Stimulated activated CD8-positive, alpha-beta memory T cell treated with anti-CD3 and anti-CD28 coated beads, Interleukin-7, amount 100 ng/mL, for 4 hours (primary cell): ENCODE data around the gene NSMCE4A.
"Not testable (repeated sequence)": the region's sequence is repeated elsewhere in the genome, so short reads cannot be mapped to it uniquely, and the experiment has no call there.

ENCODE experiments used
- DNase-seq, 2 donors: peaks; one replicate each; pipeline ENCODE4 v3.0.0-alpha.2; 2020; ENCODE audit warnings: low read depth in 2 of 2

The NSMCE4A gene

DNA sequence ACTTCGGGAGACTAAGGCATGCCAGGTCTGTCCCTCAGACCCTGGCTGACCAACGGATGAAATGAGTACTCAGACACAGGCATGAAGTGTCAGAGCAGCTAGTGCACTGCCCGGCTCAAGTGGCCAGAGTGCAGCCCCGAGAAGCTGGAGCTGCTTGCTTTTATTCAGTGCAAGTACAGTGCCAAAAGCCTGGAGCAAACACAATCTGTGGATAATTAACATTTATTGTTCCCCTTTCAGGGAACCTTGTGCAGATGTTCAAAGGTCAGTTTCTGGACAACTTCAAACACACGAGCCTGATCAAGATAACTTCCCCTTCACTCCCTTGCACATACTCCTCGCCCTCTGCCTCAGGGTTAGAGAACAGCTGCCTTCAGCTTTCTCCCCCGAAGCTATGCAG lies 39.3 kb downstream of the NSMCE4A start:
- no peak for DNase-seq

DNA sequence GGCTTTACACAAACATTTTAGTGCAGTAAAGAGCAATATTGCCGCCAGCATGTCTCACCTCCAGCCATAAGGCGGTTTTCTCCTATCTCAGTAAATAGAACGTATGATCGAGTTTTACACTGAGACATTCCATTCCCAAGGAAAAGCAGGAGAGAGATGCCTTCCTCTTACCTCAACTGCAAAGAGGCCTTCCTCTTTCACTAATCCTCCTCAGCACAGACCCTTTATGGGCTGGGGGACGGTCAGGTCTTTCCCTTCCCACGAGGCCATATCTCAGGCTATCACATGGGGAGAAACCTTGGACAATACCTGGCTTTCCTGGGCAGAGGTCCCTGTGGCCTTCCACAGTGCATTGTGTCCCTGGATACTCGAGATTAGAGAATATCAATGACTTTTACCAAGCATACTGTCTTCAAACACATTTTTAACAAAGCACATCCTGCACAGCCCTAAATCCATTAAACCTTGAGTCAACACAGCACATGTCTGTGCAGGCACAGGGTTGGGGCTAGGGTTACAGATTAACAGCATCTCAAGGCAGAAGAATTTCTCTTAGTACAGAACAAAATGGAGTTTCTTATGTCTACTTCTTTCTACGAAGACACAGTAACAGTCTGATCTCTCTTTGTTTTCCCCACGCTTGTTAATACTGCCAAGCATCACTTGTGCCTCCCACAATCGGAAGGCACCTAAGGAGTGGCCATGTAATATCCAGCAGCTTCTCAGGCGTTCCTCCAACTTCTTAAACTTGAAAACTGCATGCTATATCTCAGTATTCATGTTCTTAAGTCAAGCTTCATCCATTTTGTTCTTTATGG lies 44.5 kb downstream of the NSMCE4A start:
- not testable (repeated sequence) for DNase-seq

DNA sequence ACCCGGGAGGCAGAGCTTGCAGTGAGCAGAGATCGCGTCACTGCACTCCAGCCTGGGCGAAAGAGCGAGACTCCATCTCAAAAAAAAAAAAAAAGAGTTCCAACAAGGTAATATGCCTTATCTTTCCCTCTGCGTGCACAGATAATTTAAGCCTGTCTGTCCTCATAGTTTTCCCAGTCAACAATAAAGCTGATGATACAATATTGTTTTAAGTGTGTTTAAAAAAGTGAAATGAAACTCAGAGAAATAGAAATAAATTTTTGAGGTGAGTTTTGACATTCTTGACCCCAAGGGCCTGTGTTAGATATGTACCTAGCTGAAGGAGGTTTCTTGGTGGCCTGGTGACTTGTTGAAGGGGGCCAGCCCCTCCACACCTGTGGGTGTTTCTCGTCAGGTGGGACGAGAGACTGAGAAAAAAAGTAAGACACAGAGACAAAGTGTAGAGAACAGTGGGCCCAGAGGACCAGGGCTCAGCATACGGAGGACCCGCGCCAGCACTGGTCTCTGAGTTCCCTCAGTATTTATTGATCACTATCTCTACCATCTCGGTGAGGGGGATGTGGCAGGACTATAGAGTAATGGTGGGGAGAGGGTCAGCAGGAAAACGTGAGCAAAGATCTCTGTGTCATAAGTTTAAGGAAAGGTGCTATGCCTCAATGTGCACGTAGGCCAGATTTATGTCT lies 45.3 kb downstream of the NSMCE4A start:
- not testable (repeated sequence) for DNase-seq

DNA sequence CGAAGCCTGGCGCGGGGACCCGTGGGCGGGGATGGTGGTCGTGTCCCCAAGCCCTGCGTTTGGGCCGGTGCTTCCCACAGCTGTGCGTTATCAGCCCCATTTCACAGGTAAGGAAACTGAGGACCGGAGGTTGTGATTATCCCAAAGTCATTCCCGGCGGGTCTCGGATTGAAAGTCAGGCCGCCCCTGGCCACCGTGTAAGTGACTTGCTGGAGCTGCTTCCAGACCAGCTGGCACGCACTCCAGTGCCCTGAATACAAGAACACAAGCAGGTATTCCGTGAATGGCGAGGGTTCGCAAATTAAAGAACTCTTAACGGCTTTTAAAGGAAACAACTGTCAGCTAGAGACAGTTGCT lies 46.5 kb downstream of the NSMCE4A start:
- DNase-seq: no peak

DNA sequence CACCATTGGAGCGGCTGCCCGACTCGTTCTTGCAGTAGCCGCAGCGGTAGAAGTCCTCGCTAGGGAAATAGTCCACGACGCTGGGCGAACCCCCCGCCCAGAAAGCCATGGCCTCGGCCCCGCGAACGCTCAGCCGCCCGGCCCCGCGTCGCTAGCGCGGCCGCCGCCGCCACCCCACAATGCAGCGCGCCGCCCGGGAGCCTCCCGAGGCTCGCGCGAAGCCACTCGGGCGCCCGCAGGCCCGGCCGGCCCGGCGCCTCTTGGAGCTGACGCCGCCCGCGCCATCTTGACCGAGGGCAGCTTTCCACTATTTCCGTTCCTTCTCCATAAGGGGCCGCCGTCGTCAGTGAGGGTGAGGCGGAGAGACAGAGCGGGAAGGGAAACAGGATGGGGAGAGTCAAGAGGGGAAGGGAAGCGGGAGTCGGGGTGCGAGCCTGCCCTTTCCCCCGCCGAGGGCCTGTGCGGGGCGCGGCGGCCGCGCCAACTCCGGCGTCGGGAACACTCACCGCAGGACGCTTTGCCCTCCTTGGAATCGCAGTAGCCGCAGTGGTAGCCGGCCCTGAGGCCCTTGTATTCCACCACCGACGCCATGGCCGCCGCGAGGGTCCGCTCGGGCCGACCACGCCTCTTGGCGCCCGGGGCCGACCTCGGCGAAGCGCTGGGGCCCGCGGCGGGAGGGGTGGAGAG lies 47.0 kb downstream of the NSMCE4A start, which contains the start of gene ATE1:
Gene ATE1, minus strand, starts transcription at position 191 of the 687 bp plus-strand sequence. Its CDS starts 82 bp downstream, at position 109.
- peak; percentile 47 to 76 for DNase-seq

DNA sequence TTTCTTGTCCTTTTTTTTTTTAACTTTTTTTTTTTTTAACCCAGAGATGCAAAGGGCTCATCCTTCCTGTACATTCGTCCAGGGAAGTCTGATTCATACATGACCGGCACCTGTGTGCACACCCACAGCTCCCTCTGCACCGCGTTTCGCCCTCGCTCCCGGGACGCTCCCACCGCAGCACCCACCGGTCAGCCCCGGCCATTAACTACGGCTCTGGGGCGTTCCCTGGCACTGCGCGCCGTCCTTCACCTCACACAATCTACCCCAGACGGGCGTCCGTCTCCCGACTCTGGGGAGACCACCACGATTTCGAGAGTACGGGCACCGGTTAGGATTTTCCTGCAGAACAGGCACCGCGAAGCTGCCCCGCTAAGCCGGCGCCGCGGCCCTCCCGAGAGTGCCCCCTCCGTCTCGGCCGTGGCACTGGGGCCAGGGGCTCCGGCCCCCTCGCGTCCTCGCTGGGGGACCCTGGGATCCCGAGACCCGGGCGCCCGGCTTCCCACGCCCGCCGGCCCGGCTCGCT lies 47.6 kb downstream of the NSMCE4A start:
- peak in 1 of 2 donors; percentile 15 for DNase-seq

DNA sequence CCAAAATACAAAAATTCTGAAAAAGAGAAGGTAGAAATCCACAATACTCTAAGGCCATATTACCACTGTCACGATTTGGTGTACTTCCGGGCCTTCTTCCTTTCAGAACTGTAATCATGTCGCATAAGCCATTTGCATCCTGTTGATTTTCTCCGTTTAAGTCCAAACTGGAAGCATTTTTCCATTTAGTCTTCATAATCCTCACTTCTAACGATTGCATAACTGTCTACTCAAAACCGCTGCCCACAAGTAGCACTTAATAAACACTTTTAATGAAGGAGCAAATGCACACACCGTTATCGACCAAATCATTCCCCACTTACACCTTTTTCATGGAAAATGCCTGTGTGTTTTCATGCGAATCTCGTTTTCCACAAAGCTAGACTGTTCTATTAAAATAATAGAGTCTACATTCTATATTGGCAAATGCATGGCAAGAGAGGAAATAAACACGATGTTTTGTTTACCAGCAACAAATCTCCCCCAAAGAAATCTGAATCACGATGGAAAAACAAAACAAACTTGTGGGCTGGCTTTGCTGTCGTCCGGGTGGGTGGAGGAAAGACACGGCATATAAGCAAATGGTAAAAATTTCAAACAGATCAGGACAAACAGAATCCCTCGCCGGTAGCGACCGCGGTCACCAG lies 48.2 kb downstream of the NSMCE4A start:
- no peak for DNase-seq

DNA sequence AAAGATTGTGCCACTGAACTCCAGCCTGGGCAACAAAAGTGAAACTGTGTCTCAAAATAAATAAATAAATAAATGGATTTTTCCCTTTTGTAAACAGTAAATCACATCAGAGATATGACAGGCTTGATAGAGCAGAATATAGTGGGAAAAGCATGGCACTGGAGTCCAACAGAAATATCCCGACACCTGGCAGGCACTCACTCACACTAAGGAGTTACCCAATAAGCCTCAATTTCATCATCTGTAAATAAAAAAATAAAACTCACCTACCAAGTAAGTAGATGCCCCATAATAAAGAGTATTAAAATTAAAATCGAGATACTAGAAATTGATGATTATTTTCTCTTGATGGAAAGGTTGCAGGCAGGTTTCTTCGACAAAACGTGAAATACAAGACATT lies 48.9 kb downstream of the NSMCE4A start:
- DNase-seq: no peak

DNA sequence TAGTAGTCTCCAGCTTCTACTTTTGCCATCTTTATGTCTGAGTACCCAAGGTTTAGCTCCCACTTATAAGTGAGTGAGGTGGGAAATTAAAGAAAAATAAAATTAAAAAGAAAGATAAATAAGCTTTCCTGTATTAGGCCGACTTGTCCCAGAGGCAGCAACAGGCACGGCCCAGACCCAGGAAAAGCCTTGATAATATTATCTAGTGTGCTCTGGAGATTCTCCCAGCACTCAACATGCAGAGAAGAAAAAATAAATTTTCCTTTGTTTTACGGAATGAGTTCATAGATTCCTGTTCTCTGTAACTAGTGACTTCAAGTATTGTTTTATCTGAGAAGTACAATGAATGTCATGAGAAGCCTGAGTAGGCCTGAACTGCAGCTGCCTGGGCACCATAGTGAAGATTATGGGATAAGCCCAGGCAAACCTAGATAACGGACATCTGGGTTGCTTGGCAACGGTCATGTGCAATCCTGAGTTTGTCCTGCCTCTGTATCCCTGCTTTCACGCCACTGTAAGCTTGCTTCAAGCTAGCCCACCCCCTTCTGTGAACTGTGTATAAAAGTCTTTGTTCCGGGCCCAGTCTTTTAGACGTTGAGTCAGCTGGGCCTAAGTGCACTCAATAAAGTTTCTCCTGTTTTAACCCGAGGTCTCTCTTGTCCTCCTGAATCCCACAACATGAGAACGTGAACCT lies 53.6 kb downstream of the NSMCE4A start:
- no peak for DNase-seq

DNA sequence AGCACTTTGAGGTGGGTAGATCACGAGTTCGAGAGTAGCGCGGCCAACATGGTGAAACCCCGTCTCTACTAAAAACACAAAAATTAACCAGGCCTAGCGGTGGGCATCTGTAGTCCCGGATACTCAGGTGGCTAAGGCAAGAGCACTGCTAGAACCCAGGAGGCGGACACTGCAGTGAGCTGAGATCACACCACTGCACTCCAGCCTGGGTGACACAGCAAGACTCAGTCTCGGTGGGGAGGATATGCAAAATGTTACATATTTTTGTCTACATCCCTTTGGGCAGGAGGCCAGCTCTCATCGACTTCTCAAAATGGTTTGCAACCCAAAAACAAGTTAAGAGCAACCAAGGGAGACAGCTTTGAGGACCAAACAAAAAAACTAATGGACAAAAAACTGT lies 55.4 kb downstream of the NSMCE4A start:
- DNase-seq: no peak

DNA sequence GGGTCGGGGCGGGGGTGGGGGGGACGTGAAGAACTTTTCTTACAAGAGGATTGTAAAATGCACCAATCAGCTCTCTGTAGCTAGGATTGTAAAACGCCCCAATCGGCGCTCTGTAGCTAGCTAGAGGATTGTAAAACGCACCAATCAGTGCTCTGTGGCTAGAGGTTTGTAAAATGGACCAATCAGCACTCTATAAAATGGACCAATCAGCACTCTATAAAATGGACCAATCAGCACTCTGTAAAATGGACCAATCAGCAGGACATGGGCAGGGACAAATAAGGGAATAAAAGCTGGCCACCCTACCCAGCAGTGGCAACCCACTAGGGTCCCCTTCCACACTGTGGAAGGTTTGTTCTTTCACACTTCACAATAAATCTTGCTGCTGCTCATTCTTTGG lies 56.2 kb downstream of the NSMCE4A start:
- DNase-seq: not testable (repeated sequence)

DNA sequence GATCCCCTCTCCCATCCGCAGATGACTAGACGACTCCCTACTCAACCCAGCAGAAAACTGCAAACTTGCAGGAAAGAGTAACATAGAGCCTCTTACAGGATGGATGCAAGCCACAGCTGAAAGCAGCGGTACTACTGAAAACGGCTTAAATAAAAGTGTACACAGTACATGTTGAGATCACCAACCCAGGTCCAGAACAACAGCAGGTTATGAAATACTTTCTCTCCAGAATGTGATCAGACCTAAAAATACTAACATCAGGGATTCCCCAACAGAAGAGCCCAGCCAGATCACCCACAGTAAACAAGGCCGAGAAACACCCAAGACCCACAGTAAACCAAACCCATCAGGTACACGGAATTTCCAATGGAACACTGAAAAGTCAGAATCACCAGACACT lies 60.4 kb downstream of the NSMCE4A start:
- no peak for DNase-seq

DNA sequence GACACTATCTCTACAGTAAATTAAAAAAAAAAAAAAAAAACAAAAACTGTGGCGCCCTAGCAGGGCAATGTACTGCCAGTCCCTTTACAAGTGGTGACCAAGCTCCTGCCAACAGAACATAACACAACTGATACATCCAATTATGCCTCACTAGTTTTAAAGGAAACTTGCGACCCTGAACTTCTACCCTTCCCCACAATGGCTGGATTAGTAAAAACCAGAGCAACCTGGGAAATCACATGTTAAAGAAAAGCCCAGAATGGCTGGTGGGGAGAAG lies 63.7 kb downstream of the NSMCE4A start:
- DNase-seq: no peak

DNA sequence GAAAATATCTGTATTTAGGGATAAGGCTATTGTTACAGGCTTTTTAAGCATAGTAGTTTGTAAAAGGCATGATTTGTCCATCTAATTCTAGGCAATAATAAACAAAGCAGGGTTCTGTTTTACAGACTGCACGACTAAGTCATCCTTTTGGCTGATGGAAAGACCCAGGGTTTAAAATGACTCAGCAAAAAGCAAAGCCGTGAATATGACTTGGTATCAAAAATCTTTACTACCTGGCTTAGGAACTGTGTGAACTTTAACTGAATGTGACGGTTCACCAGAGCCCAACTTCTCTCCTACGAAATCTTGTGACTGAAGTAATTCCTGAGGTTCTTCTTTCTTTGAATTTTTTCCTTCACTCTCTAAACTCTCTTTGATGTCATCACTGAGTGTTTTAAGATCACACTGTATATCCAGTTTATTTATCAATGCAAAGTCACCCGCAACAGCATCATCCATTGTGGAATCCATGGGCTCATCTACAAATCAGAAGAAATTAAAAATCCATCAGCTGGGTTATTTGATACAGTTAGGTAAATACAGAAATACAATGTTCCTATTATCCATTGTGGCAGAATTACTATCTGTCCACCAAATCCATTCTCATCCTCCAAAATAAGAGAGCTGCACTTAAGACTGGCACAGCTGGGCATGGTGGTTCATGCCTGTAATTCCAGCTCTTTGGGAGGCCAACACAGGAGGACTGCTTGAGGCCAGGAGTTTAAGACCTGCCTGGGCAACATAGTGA lies 64.2 kb downstream of the NSMCE4A start:
- DNase-seq: no peak
